Body of pancreas (tissue), 4 donors: ENCODE results near the gene COL4A2.

Experiments used
- CTCF ChIP-seq, 7 experiments: fragments of 450-650 bp in 4 of 7; fragments of 200-600 bp in 3 of 7; sonication (generic) in 3 of 7; IDR thresholded peaks; one replicate each; pipeline ENCODE4 v1.5.1; 2016 to 2019; ENCODE audit warnings: antibody characterized with exemption in 7 of 7
- POLR2A ChIP-seq, 3 donors: fragments of 450-650 bp; IDR thresholded peaks; one replicate each; pipeline ENCODE4 v1.6.1; 2016; ENCODE audit warnings: antibody characterized with exemption in 3 of 3, mild to moderate bottlenecking in 2 of 3

DNA sequence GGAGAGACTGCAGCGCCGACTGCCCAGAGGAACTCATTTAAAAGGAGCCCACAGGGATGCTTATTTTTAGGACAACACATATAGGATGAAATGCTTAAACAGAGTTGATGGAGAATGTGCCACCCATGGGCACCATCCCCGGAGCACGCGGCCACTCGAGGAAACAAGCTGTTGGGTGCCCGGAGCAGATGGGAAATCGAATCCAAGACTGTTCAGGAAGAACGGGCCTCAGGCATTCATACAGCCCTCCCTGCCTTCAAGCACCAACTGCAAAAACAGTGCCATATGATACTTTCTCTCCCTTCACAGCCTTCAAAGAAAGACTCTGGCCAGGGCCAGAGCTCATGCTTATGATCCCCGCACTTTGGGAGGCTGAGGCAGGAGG, 214.2 kb downstream of the COL4A2 start:
- no peak for TF ChIP-seq CTCF (IDR thresholded peaks at IDR 0.05)
- no peak for TF ChIP-seq POLR2A (IDR thresholded peaks at IDR 0.05)
